Ascending aorta (tissue), 2 donors: Measurements from ENCODE around the gene DNASE2B. TPM values are rescaled to one million over a fixed set of nuclear protein-coding genes. Genes with fewer than 3 reads are reported as not detected.

Experiments used
- DNase-seq, 2 donors: peaks; one replicate each; pipeline ENCODE4 v3.0.0-alpha.2; 2019; ENCODE audit warnings: low spot score in 2 of 2
- H3K27ac ChIP-seq, 2 donors: fragments of 200-600 bp; sonication (generic); one replicate each; pipeline ENCODE4 v1.5.1; 2016 to 2017; ENCODE audit warnings: mild to moderate bottlenecking in 1 of 2
- H3K27me3 ChIP-seq: fragments of 200-600 bp; sonication (generic); one replicate; pipeline ENCODE4 v1.5.1; 2017
- H3K36me3 ChIP-seq, 2 donors: fragments of 200-600 bp; sonication (generic); one replicate each; pipeline ENCODE4 v1.5.1; 2016
- H3K4me1 ChIP-seq, 2 donors: fragments of 200-600 bp; sonication (generic); one replicate each; pipeline ENCODE4 v1.5.1; 2016 to 2017; ENCODE audit warnings: mild to moderate bottlenecking in 1 of 2
- H3K4me3 ChIP-seq, 2 donors: fragments of 200-600 bp; sonication (generic); one replicate each; pipeline ENCODE4 v1.5.1; 2016 to 2017; ENCODE audit warnings: mild to moderate bottlenecking in 1 of 2
- H3K9me3 ChIP-seq, 2 donors: fragments of 200-600 bp; sonication (generic); one replicate each; pipeline ENCODE4 v1.5.1; 2016
- CTCF ChIP-seq, 3 experiments: fragments of 200-600 bp in 2 of 3; fragments of 450-650 bp in 1 of 3; sonication (generic) in 2 of 3; IDR thresholded peaks; one replicate each; pipeline ENCODE4 v1.5.1; 2016 to 2019; ENCODE audit warnings: antibody characterized with exemption in 3 of 3, mild to moderate bottlenecking in 1 of 3, moderate library complexity in 1 of 3
- intact Hi-C: fragments of 100-400 bp; cut with DNase I; formaldehyde crosslinking; loops from one replicate; pipeline ENCODE4 v1.15.1; 2023
- total RNA-seq: library from RNA; depleted of rRNA; stranded (reverse); fragments of >200 nt; gene quantifications from one replicate; pipeline ENCODE4 v1.1.0, GENCODE V29; 2016

DNASE2B gene
- total RNA-seq, 1 donor from 2014 or later, result not detected

DNA sequence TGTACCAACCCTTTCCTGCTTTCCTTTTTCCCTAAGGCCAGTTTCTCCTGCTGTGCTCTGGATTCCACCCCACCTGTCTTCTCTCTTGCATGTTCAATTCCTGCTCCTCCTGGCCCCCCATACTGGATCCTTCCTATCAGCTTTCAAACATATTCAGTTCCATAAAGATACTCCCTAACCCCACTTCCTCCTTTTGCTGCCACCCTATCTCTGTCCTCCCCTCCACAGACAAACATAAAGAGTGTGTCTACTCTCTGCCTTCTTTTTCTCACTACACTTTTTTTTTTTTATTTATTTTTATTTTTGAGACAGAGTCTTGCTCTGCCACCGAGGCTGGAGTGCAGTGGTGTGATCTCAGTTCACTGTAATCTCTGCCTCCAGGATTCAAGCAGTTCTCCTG lies 63.8 kb downstream of the DNASE2B start:
- Histone ChIP-seq H3K9me3 (no peaks in the 10 kb centered on the region), H3K4me1 (no peaks in the 10 kb centered on the region), H3K4me3 (no peak overlapping the region), H3K27ac (no peak overlapping the region), H3K36me3 (no peaks in the 10 kb centered on the region), H3K27me3 (no peaks in the 10 kb centered on the region)
- intact Hi-C loops, result no loop called here
- TF ChIP-seq CTCF (IDR thresholded peaks at IDR 0.05), result no peak
- DNase-seq, result no peak

Other genes starting within 250 kb of the DNASE2B start
- not detected for gene SAMD13, start 96.8 kb upstream of the DNASE2B start, total RNA-seq
- 8.4 TPM for gene RPF1, start 80.8 kb downstream of the DNASE2B start, total RNA-seq
- gene SPATA1, start 107.9 kb downstream of the DNASE2B start, total RNA-seq, result not detected
- 119 TPM for gene GNG5, start 108.1 kb downstream of the DNASE2B start, total RNA-seq
- gene CTBS, start 176.0 kb downstream of the DNASE2B start, total RNA-seq, result 14.5 TPM